ENCODE measurements around the gene THEMIS2.
"Not testable (repeated sequence)": the region's sequence is repeated elsewhere in the genome, so short reads cannot be mapped to it uniquely, and the experiment has no call there.

The THEMIS2 gene

GRCh38 chr1:27865821-27866220, 6.5 kb upstream of the THEMIS2 start:
- H3K27ac ChIP-seq, result no peak overlapping the region
- TF ChIP-seq CTCF (IDR thresholded peaks at IDR 0.05) (no peak), ZFX (IDR thresholded peaks at IDR 0.05; ENCODE audit: borderline replicate concordance) (no peak)

GRCh38 chr1:27868556-27868931, 3.8 kb upstream of the THEMIS2 start:
- H3K27ac ChIP-seq, result no peak overlapping the region
- TF ChIP-seq CTCF (IDR thresholded peaks at IDR 0.05) (no peak), ZFX (IDR thresholded peaks at IDR 0.05; ENCODE audit: borderline replicate concordance) (no peak)

- TF ChIP-seq CTCF (IDR thresholded peaks at IDR 0.05) (no peak), ZFX (IDR thresholded peaks at IDR 0.05; ENCODE audit: borderline replicate concordance) (no peak)
- no peak overlapping the region for H3K27ac ChIP-seq
These were observed 3.2 kb upstream of the THEMIS2 start for GRCh38 chr1:27868932-27869718.

GRCh38 chr1:27869719-27870085, 2.6 kb upstream of the THEMIS2 start:
- H3K27ac ChIP-seq, result no peak overlapping the region
- no peak for TF ChIP-seq CTCF (IDR thresholded peaks at IDR 0.05)
- TF ChIP-seq ZFX (IDR thresholded peaks at IDR 0.05; ENCODE audit: borderline replicate concordance), result no peak

GRCh38 chr1:27871076-27871475, 1.3 kb upstream of the THEMIS2 start:
- not testable (repeated sequence) for H3K27ac ChIP-seq

GRCh38 chr1:27872802-27873551, 633 bp downstream of the THEMIS2 start:
- TF ChIP-seq CTCF (IDR thresholded peaks at IDR 0.05) (no peak), ZFX (IDR thresholded peaks at IDR 0.05; ENCODE audit: borderline replicate concordance) (no peak)
- H3K27ac ChIP-seq, result no peak overlapping the region

GRCh38 chr1:27873671-27874384, 1.5 kb downstream of the THEMIS2 start:
- no peak for TF ChIP-seq CTCF (IDR thresholded peaks at IDR 0.05)
- no peak for TF ChIP-seq ZFX (IDR thresholded peaks at IDR 0.05; ENCODE audit: borderline replicate concordance)
- no peak overlapping the region for H3K27ac ChIP-seq

Data from 22Rv1 (cell line).